Measurements from ENCODE around the gene OR4N2.
"Not testable (repeated sequence)": the region's sequence is repeated elsewhere in the genome, so short reads cannot be mapped to it uniquely, and the experiment has no call there.

DNA sequence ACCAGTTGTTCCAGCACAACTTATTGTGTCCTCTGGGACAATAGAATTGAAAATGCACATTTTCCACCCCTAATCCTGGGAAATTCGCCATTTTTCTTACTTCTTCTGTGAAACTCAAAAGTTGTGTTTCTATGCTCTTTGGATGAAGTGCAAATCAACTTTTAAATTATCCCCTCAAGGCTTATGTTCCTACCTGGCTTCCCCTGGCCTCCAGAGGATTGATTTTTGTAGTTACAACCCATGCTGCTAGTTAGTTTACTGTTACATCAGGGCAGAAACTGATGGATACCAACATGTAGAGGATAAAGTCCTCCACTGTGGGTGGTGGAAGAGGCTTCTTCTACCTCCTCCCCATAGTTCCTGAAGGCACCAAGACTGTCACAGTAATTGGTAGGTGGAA lies 30.4 kb upstream of the OR4N2 start, which contains the start of gene OR4M1:
- TF ChIP-seq, protein P1, sequence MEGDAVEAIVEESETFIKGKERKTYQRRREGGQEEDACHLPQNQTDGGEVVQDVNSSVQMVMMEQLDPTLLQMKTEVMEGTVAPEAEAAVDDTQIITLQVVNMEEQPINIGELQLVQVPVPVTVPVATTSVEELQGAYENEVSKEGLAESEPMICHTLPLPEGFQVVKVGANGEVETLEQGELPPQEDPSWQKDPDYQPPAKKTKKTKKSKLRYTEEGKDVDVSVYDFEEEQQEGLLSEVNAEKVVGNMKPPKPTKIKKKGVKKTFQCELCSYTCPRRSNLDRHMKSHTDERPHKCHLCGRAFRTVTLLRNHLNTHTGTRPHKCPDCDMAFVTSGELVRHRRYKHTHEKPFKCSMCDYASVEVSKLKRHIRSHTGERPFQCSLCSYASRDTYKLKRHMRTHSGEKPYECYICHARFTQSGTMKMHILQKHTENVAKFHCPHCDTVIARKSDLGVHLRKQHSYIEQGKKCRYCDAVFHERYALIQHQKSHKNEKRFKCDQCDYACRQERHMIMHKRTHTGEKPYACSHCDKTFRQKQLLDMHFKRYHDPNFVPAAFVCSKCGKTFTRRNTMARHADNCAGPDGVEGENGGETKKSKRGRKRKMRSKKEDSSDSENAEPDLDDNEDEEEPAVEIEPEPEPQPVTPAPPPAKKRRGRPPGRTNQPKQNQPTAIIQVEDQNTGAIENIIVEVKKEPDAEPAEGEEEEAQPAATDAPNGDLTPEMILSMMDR (IDR thresholded peaks at IDR 0.05; ENCODE audit: poor library complexity), result not testable (repeated sequence)
- TF ChIP-seq EZH2phosphoT487 (IDR thresholded peaks at IDR 0.05; ENCODE audit: low read depth, severe bottlenecking, unreplicated experiment), result not testable (repeated sequence)

Measured in hepatocyte (in vitro differentiated cells).